ENCODE measurements around the gene DCTN4.

- TF ChIP-seq POLR2A (IDR thresholded peaks at IDR 0.05; ENCODE audit: low read length) (no peak), GATA1 (IDR thresholded peaks at IDR 0.05; ENCODE audit: low read depth, low read length) (no peak)
Observed at GRCh38 chr5:150706776-150707390, 51.9 kb downstream of the DCTN4 start.

All from erythroblast (primary cell).